Epithelial cell of esophagus (primary cell): ENCODE measurements around the gene GINS3.
A peak's percentile ranks its signal among the peaks of the same experiment; 100 is the strongest.

ENCODE experiments used
- DNase-seq: peaks from one replicate; pipeline ENCODE4 v3.0.0; 2010; ENCODE audit warnings: low read depth
- H3K4me3 ChIP-seq: 2 replicates; pipeline ENCODE4 v1.5.1; 2011; ENCODE audit warnings: mild to moderate bottlenecking, low read length, control low read depth
- TF ChIP-seq, protein P1 (sequence below): IDR thresholded peaks from 2 replicates; pipeline ENCODE4 v1.5.1; 2011; ENCODE audit warnings: low read depth, mild to moderate bottlenecking, low read length, control low read depth, inconsistent platforms; ENCODE audit not compliant: insufficient read depth; ENCODE audit errors: missing control alignments

GINS3 gene

DNA sequence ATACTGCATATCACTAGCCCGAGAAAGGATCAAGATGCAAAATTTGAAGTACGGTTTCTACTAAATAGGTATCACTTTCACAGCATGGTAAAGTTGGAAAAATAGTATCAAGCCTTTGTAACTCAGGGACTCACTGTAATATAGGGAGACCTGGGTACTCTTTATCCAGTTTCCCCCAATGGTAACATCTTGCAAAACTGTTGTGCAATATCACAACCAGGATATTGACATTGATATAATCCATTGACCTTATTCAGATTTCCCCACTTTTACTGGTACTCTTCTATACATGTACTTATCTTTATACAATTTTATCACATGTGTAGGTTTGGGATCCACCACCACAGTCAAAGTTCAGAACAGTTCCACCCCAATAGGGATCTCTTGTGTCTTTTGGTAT lies 20.4 kb upstream of the GINS3 start:
- TF ChIP-seq, protein P1, sequence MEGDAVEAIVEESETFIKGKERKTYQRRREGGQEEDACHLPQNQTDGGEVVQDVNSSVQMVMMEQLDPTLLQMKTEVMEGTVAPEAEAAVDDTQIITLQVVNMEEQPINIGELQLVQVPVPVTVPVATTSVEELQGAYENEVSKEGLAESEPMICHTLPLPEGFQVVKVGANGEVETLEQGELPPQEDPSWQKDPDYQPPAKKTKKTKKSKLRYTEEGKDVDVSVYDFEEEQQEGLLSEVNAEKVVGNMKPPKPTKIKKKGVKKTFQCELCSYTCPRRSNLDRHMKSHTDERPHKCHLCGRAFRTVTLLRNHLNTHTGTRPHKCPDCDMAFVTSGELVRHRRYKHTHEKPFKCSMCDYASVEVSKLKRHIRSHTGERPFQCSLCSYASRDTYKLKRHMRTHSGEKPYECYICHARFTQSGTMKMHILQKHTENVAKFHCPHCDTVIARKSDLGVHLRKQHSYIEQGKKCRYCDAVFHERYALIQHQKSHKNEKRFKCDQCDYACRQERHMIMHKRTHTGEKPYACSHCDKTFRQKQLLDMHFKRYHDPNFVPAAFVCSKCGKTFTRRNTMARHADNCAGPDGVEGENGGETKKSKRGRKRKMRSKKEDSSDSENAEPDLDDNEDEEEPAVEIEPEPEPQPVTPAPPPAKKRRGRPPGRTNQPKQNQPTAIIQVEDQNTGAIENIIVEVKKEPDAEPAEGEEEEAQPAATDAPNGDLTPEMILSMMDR = no peak
- DNase-seq = no peak
- no peak overlapping the region for H3K4me3 ChIP-seq

DNA sequence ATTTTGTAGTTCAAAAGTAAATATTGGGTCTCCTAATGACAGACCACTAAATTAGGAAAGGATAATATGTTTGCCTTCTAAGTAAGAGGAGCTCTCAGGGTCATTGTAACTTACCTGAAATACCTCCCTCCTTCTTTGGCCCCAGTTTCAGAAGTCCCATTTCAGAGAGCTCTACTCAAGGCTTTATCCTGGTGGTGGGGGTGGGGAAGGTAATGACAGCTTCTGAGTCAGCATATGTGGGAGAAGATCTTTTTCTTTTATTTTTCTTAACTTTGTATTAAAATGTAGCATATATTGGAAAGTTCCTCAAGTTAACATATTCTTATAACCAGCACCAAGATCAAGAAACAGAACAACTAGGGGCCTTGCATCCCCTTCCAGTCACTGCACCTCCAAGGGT lies 16.9 kb upstream of the GINS3 start:
- H3K4me3 ChIP-seq = no peak overlapping the region
- no peak for DNase-seq
- TF ChIP-seq, protein P1 = no peak

DNA sequence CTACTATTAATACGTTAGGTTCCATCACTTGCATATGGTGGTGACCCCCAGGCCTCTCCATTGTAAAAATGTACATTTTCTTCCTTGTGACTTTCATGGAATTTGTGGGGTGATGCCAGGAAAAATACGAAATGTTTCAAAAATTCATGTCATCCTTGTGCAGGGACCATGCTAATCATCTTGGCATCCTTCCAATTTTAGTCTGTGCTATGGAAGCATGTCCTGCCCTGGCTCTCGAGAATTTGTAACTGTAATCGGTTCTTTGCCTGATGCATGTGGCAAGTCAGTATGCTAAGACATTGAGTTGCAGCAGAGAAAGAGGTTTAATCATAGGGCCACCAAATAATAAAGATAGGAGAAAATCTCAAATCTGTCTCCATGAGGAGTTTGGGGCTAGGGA lies 14.3 kb upstream of the GINS3 start:
- no peak for DNase-seq
- H3K4me3 ChIP-seq = no peak overlapping the region
- TF ChIP-seq, protein P1 = no peak

DNA sequence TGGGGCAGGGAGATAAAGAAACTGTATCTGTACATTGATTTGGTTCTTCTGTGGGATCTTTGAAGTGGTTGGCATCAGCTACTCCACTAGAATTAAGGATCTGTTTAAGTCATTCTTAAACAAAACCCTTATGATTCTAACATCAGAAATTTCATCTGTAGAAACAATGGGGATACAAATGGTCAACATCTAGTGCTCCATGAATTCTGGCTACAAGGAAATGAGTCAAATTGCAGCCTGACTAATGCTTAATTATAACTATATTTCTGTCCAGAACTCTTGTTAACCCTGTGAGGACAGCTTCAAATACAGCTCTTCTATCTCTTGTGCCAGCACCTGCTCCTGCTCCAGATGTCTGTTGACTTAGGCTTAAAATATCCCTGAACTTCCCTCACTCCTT lies 13.9 kb upstream of the GINS3 start:
- TF ChIP-seq, protein P1 = no peak
- DNase-seq = no peak

DNA sequence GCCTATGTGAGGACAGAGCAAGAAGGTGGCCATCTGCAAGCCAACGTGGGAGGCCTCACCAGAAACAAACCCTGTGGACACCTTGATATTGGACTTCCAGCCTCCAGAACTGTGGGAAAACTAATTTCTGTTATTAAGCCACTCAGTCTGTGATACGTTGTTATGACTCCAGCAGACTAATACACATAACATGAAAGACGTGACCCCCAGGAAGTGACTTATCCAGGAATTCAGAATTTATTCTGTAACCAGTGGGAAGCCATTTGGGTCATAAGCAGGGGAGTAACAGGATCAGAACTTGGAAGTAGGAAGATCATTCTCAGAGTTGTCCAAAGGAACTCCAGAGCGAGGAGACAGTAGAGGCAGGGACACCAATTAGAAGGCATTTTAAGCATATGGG lies 12.5 kb upstream of the GINS3 start:
- TF ChIP-seq, protein P1 = no peak
- no peak for DNase-seq

More for the DNA sequence above, 13.9 kb upstream of the GINS3 start:
- H3K4me3 ChIP-seq = no peak overlapping the region

DNA sequence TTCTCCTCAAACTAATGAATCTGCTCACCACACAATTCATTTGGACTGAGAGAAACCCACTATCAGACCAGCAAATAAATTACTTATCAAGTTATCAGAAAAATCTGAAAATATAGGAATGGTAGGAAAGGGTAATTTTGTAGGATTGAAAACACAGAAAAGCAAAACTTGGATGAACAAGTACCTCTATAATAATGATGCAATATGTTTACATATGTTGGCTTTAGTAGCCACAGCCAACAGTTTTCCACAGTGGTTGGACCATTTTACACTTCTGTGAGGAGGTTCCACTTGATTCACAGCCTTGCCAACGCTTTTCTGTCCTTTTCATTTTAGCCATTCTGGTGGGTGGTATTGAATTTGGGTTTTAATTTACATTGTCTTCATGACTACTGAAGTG lies 10.6 kb upstream of the GINS3 start:
- TF ChIP-seq, protein P1 = no peak
- DNase-seq = no peak
- H3K4me3 ChIP-seq = no peak overlapping the region

More for the DNA sequence above, 12.5 kb upstream of the GINS3 start:
- H3K4me3 ChIP-seq = no peak overlapping the region

DNA sequence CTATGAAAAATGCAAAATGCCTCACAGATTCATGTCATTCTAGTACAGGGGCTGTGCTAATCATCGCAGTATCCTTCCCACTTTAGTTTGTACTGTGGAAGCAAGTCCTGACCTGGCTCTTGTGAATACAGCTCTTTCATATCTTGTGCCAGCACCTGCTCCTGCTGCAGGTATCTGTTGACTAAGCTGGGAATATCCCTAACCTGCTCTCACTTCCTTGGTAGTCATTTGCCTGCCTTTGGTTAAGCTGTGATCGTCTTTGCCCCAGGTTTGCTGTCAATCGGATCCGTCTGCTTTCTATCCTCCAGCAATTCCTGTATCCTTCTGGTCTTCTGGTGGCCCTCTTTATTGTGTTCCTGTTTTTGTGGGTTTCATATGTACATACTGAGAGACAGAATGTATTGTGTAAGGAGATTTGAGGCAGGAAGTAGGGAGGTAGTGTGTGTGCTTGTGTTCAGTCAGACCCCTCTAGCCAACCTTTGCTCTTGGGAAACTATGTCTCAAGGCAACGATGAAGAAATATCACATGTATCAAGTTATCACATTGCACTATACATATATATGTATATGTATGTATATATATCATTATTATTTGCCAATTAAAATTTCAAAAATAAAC lies 7.7 kb upstream of the GINS3 start:
- DNase-seq = peak; percentile 97
- no peak overlapping the region for H3K4me3 ChIP-seq
- TF ChIP-seq, protein P1 = no peak
